Measurements from ENCODE around the gene COL19A1.

The COL19A1 gene

DNA sequence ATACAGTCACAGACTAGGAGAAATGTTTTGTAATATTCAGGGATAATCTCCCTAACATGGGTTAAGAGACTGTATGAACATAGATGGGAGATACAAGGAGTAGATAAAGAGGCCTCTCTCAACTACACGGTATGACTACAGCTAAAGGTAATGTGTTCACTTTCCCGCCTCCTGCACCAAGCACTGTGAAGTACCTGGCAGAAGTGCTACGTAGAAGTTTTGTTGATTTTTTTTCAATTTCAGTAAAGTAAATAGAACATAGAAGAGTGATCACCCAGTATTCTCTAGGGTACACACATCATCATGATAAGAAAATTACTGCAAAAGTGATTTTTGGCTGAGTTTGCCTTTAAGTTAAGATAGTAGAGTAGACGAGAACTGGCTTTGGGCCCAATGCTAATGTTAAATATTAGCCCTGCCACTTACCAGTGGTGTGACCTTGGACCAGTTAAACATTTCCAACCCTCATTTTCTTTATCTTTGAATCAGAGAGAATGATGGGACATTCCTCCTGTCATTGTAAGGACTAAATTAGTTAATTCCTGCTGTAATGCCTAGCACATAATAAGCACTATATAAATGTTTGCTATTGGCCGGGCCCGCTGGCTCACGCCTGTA lies 253.0 kb downstream of the COL19A1 start:
- Histone ChIP-seq H3K4me1 (ENCODE audit: low read length) (no peaks in the 10 kb centered on the region), H3K27ac (ENCODE audit: low read length) (no peak overlapping the region), H3K27me3 (replicated peaks; ENCODE audit: insufficient read depth, low read length) (no peaks in the 10 kb centered on the region), H3K4me3 (ENCODE audit: low read length) (no peak overlapping the region), H3K9me3 (replicated peaks; ENCODE audit: insufficient read depth, low read length) (no peaks in the 10 kb centered on the region), H3K9ac (ENCODE audit: low read length) (no peak overlapping the region), H3K4me2 (ENCODE audit: low read depth, low read length) (no peak overlapping the region), H3K79me2 (ENCODE audit: low read length) (no peaks in the 10 kb centered on the region), H4K20me1 (ENCODE audit: insufficient read depth, low read length) (no peaks in the 10 kb centered on the region), H2AFZ (ENCODE audit: low read length) (no peak overlapping the region), H3K36me3 (replicated peaks; ENCODE audit: insufficient read depth, low read length) (no peaks in the 10 kb centered on the region), H3F3A (ENCODE audit: insufficient read depth, low read length) (no peaks in the 10 kb centered on the region), H3K9me2 (replicated peaks; ENCODE audit: insufficient read depth, low read length) (no peaks in the 10 kb centered on the region)
- no peak for DNase-seq
- TF ChIP-seq EZH2phosphoT487 (IDR thresholded peaks at IDR 0.05; ENCODE audit: low read length) (no peak), EZH2 (optimal IDR thresholded peaks at IDR 0.05; ENCODE audit: low read depth, low read length) (no peak)
- TF ChIP-seq, protein P1, sequence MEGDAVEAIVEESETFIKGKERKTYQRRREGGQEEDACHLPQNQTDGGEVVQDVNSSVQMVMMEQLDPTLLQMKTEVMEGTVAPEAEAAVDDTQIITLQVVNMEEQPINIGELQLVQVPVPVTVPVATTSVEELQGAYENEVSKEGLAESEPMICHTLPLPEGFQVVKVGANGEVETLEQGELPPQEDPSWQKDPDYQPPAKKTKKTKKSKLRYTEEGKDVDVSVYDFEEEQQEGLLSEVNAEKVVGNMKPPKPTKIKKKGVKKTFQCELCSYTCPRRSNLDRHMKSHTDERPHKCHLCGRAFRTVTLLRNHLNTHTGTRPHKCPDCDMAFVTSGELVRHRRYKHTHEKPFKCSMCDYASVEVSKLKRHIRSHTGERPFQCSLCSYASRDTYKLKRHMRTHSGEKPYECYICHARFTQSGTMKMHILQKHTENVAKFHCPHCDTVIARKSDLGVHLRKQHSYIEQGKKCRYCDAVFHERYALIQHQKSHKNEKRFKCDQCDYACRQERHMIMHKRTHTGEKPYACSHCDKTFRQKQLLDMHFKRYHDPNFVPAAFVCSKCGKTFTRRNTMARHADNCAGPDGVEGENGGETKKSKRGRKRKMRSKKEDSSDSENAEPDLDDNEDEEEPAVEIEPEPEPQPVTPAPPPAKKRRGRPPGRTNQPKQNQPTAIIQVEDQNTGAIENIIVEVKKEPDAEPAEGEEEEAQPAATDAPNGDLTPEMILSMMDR (IDR thresholded peaks at IDR 0.05; ENCODE audit: low read length) = no peak

DNA sequence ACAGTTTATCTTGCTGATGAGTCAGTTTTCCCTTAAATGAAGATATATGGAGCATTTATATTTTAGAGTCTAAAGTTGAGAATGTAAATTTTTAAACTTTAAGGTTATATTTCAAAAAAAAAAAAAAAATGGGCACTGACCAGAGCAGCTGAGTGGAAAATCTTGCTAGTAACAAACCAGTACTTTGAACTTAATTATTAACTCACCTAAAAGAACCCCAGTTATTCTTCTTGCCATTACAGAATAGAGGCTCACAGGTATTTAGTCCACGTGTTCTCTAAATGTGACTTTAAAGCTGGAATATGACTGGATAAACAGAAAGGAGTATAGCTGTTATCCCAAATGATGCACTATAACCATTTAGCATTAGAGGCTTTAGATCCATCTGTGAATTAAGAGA lies 258.1 kb downstream of the COL19A1 start:
- H3K9ac ChIP-seq (ENCODE audit: low read length) = no peak overlapping the region
- H3F3A ChIP-seq (ENCODE audit: insufficient read depth, low read length) = no peaks in the 10 kb centered on the region
- H3K4me2 ChIP-seq (ENCODE audit: low read depth, low read length) = no peak overlapping the region
- DNase-seq = no peak
- no peaks in the 10 kb centered on the region for H3K9me2 ChIP-seq (replicated peaks; ENCODE audit: insufficient read depth, low read length)
- H3K36me3 ChIP-seq (replicated peaks; ENCODE audit: insufficient read depth, low read length) = no peaks in the 10 kb centered on the region
- H2AFZ ChIP-seq (ENCODE audit: low read length) = no peak overlapping the region
- no peaks in the 10 kb centered on the region for H3K9me3 ChIP-seq (replicated peaks; ENCODE audit: insufficient read depth, low read length)
- no peaks in the 10 kb centered on the region for H4K20me1 ChIP-seq (ENCODE audit: insufficient read depth, low read length)
- H3K27me3 ChIP-seq (replicated peaks; ENCODE audit: insufficient read depth, low read length) = no peaks in the 10 kb centered on the region
- no peaks in the 10 kb centered on the region for H3K79me2 ChIP-seq (ENCODE audit: low read length)
- TF ChIP-seq EZH2 (optimal IDR thresholded peaks at IDR 0.05; ENCODE audit: low read depth, low read length) (no peak), EZH2phosphoT487 (IDR thresholded peaks at IDR 0.05; ENCODE audit: low read length) (no peak)
- TF ChIP-seq, protein P1 (IDR thresholded peaks at IDR 0.05; ENCODE audit: low read length) = no peak
- H3K4me1 ChIP-seq (ENCODE audit: low read length) = no peaks in the 10 kb centered on the region
- H3K4me3 ChIP-seq (ENCODE audit: low read length) = no peak overlapping the region
- no peak overlapping the region for H3K27ac ChIP-seq (ENCODE audit: low read length)

- Histone ChIP-seq H3K4me3 (ENCODE audit: low read length) (no peak overlapping the region), H3K9ac (ENCODE audit: low read length) (no peak overlapping the region), H4K20me1 (ENCODE audit: insufficient read depth, low read length) (no peaks in the 10 kb centered on the region), H3K27me3 (replicated peaks; ENCODE audit: insufficient read depth, low read length) (no peaks in the 10 kb centered on the region), H3K9me3 (replicated peaks; ENCODE audit: insufficient read depth, low read length) (no peaks in the 10 kb centered on the region), H3K79me2 (ENCODE audit: low read length) (no peaks in the 10 kb centered on the region), H3K9me2 (replicated peaks; ENCODE audit: insufficient read depth, low read length) (no peaks in the 10 kb centered on the region), H3K4me1 (ENCODE audit: low read length) (no peaks in the 10 kb centered on the region), H2AFZ (ENCODE audit: low read length) (no peak overlapping the region), H3K4me2 (ENCODE audit: low read depth, low read length) (no peak overlapping the region), H3K36me3 (replicated peaks; ENCODE audit: insufficient read depth, low read length) (no peaks in the 10 kb centered on the region), H3K27ac (ENCODE audit: low read length) (no peak overlapping the region), H3F3A (ENCODE audit: insufficient read depth, low read length) (no peaks in the 10 kb centered on the region)
- DNase-seq = no peak
- TF ChIP-seq, protein P1 (IDR thresholded peaks at IDR 0.05; ENCODE audit: low read length) = no peak
- no peak for TF ChIP-seq EZH2phosphoT487 (IDR thresholded peaks at IDR 0.05; ENCODE audit: low read length)
- no peak for TF ChIP-seq EZH2 (optimal IDR thresholded peaks at IDR 0.05; ENCODE audit: low read depth, low read length)
Measured at GRCh38 chr6:70124882-70125545, 258.7 kb downstream of the COL19A1 start.

All from MM.1S (cell line).